T-cell (primary cell): Measurements from ENCODE around the gene GNB3. TPM values are rescaled to one million over a fixed set of nuclear protein-coding genes. Genes with fewer than 3 reads are reported as not detected.
A peak's percentile ranks its signal among the peaks of the same experiment; 100 is the strongest.

Source experiments
- ATAC-seq, 4 experiments: fragments of 200-7000 bp in 3 of 4; fragments of 150-1000 bp in 1 of 4; cut with Tn5 transposase; replicated peaks in 1 of 4; 1 replicate in 3 of 4; 2 replicates in 1 of 4; pipeline ENCODE4 v1.10.0; 2021; ENCODE audit warnings: moderate library complexity in 3 of 4, mild to moderate bottlenecking in 2 of 4, moderate number of reproducible peaks in 1 of 4
- CTCF ChIA-PET, 2 donors: fragments of 300-600 bp; sonication (Branson Sonifier 250); formaldehyde crosslinking; loops; one replicate each; lab custom pipeline; 2022; ENCODE audit warnings: antibody characterized with exemption in 2 of 2; lab: Charles Lee
- POLR2A ChIA-PET, 2 donors: fragments of 300-600 bp; sonication (Branson Sonifier 250); formaldehyde crosslinking; loops; one replicate each; lab custom pipeline; 2022; ENCODE audit warnings: antibody characterized with exemption in 2 of 2; lab: Charles Lee
- DNase-seq, 35 experiments: peaks; one replicate each; pipeline versions ENCODE4 v3.0.0 to v3.0.0-alpha.2; 2013 to 2023
- H3K27ac ChIP-seq: one replicate; pipeline ENCODE4 v1.5.1; 2013; ENCODE audit warnings: low read length
- H3K27me3 ChIP-seq, 2 experiments: replicated peaks in 1 of 2; 1 replicate in 1 of 2; 2 replicates in 1 of 2; pipeline versions ENCODE4 v1.6.1 to v1.7.0; 2013; ENCODE audit warnings: low read length in 1 of 2, mixed read lengths in 1 of 2; ENCODE audit not compliant: control insufficient read depth in 2 of 2, insufficient read depth in 2 of 2; ENCODE audit errors: extremely low read depth in 1 of 2
- H3K36me3 ChIP-seq, 2 donors: 1 replicate in 1 of 2; 2 replicates in 1 of 2; pipeline versions ENCODE4 v1.6.1 to v1.7.0; 2013; ENCODE audit warnings: low read length in 1 of 2; ENCODE audit not compliant: control insufficient read depth in 2 of 2, insufficient read depth in 1 of 2; ENCODE audit errors: extremely low read depth in 1 of 2
- H3K4me1 ChIP-seq, 2 experiments: 1 replicate in 1 of 2; 2 replicates in 1 of 2; pipeline versions ENCODE4 v1.6.1 to v1.7.0; 2013; ENCODE audit warnings: low read length in 2 of 2, mixed read lengths in 1 of 2; ENCODE audit not compliant: insufficient read depth in 2 of 2, control insufficient read depth in 1 of 2; ENCODE audit errors: extremely low read depth in 1 of 2
- H3K4me3 ChIP-seq, 2 donors: 1 replicate in 1 of 2; 2 replicates in 1 of 2; pipeline versions ENCODE4 v1.5.1 to v1.7.0; 2013; ENCODE audit warnings: mild to moderate bottlenecking in 2 of 2, low read length in 1 of 2, moderate library complexity in 1 of 2; ENCODE audit not compliant: control insufficient read depth in 1 of 2; ENCODE audit errors: extremely low read depth in 1 of 2
- H3K9me3 ChIP-seq: 2 replicates; pipeline ENCODE4 v1.7.0; 2013
- H3K27ac Mint-ChIP-seq, 2 donors: one replicate each; pipeline ENCODE4 v1.8.0; 2020 to 2021; ENCODE audit warnings: mild to moderate bottlenecking in 2 of 2, mixed read lengths in 2 of 2
- H3K27me3 Mint-ChIP-seq, 2 donors: one replicate each; pipeline ENCODE4 v1.8.0; 2021 to 2022; ENCODE audit warnings: mixed read lengths in 2 of 2
- H3K36me3 Mint-ChIP-seq: one replicate; pipeline ENCODE4 v1.8.0; 2021; ENCODE audit warnings: mixed read lengths
- H3K4me1 Mint-ChIP-seq, 3 donors: one replicate each; pipeline ENCODE4 v1.8.0; 2020 to 2022; ENCODE audit warnings: mixed read lengths in 3 of 3, mild to moderate bottlenecking in 1 of 3
- H3K4me3 Mint-ChIP-seq, 3 donors: one replicate each; pipeline ENCODE4 v1.8.0; 2020 to 2022; ENCODE audit warnings: mild to moderate bottlenecking in 3 of 3, mixed read lengths in 3 of 3, moderate library complexity in 3 of 3
- H3K9me3 Mint-ChIP-seq, 3 donors: one replicate each; pipeline ENCODE4 v1.8.0; 2020 to 2022; ENCODE audit warnings: mixed read lengths in 3 of 3
- WGBS: methylation state at CpG from one replicate; pipeline ENCODE4 v1.1.5; 2013; ENCODE audit warnings: missing lambda C conversion rate; ENCODE audit not compliant: insufficient coverage; 5-methylcytosine and 5-hydroxymethylcytosine counted together
- total RNA-seq, 35 experiments: library from RNA in 6 of 35; stranded (reverse) in 6 of 35; fragments of 120-200 nt in 1 of 35; gene quantifications; one replicate each; pipeline versions ENCODE4 v1.2.1 to v1.2.4 and lab custom pipeline; 2013 to 2026

GNB3 gene
- total RNA-seq, 5 donors from 2014 or later (not counting 1 experiment from before 2014, with no cell fraction given) = 0.85 to 4.3 (median 3.4) TPM

DNA sequence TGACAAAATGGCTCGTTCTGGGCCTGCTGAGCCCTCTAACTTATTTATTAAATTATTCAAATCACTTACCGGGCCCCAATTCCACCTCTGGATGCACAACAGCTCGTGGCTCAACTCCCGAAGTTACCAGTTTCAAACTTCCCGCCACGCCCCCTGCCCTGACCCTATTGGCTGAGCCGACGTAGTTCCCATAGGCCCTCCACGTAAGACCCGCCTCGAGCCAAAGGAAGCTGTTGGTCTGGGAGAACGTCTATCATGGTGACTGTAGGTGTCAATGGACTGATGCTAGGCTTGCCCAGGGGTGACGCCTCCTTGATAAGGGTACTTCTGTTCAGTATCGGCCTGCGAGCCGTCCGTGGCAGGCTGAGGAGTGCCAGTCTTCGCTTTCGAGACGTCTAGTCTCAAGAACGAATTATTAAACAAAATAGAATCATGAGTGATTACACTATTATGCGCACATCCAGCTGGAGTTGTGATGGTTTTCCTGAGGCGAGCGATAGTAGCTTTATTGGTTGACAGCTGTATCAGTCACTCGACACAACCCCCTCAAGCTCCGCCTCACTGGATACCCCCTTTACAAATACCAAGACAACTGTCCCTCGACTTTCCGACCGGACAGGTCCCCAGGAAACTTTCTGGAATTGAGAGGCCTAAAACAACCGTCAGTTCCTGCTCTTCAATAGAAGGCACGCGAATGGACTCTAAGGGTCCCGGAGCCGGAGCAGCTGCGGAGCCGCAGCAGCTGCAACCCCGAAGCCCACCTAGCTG is 10.6 kb downstream of the GNB3 start, which contains the start of gene CDCA3:
Gene CDCA3 (minus strand): TSS at position 134 of the 768 bp plus-strand sequence. CDS start 334 bp downstream, outside the sequence.
- ChIA-PET CTCF (interaction anchor here (0.5 to 3.9 kb wide), 28 partner anchors 16 to 1375 kb away, joined by 3 to 58 read pairs (median 4); partner anchors contain the start of genes C12orf57 (in 1 of the 2), COPS7A (in 1 of the 2), LPCAT3 (in 1 of the 2) and MLF2 (in 1 of the 2)), POLR2A (interaction anchor here (0.6 to 3.1 kb wide), 8 partner anchors 17 to 286 kb away, joined by 3 to 19 read pairs (median 7); partner anchors contain the start of genes C12orf57 (in 1 of the 2), ENO2 (in 1 of the 2), MLF2 (in 1 of the 2) and RNU7-1 (in 1 of the 2))
- peak within 1 kb of the TSS; percentile 69 to 97 for H3K4me3 ChIP-seq
- H3K27me3 ChIP-seq = no peaks in the 10 kb centered on the region
- Mint-ChIP-seq H3K4me3 (peak within 1 kb of the TSS; percentile 79 to 98 (median 94)), H3K9me3 (no peaks in the 10 kb centered on the region), H3K4me1 (peaks cover 22 to 38% (median 33%) of the 10 kb centered on the region in 3 donors), H3K36me3 (peaks cover 6% of the 10 kb centered on the region), H3K27ac (peak within 1 kb of the TSS; percentile 98 to 99), H3K27me3 (no peaks in the 10 kb centered on the region)
- WGBS = 0% methylated on average over 18 of the region's 37 CpGs
- peak; percentile 49 to 60 (median 57) for ATAC-seq
- DNase-seq = peak; percentile 73 to 96 (median 91)
- H3K9me3 ChIP-seq = no peaks in the 10 kb centered on the region
- H3K36me3 ChIP-seq = peaks cover 7 to 15% of the 10 kb centered on the region in 2 donors
- H3K4me1 ChIP-seq = peaks cover 20 to 34% of the 10 kb centered on the region in 2 experiments
- H3K27ac ChIP-seq = peak within 1 kb of the TSS; percentile 94

DNA sequence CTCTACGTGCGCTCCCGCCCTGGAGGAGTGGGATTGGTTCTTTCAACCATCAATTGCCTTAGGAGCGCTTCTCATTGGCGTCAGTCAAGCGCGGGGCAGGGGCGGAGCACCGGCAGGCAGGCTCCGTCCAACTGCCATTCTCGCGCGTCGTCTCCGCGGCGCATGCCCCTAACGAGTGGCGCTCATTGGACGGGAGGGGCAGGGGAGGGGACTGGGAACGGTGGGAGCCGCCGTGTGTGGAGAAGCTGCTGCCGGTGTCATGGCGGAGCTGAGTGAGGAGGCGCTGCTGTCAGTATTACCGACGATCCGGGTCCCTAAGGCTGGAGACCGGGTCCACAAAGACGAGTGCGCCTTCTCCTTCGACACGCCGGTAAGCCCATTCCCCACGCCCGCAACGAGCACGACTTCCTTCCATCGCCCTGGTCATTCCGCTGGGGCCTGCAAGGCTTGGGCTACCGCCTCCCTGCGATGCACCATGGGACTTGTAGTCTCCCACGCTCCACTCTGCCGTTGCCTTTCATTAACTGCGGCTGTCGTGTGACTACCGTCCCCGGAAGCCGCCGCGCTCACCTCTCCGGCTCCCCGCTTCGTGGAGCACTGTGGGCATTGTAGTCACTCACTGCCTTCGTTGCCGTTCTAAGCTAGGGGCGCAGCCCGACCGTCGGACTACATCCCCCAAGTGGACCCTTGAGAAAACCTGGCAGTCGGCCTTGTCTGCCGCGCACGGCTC is 11.4 kb downstream of the GNB3 start, which contains the start of gene USP5:
Gene USP5 (plus strand): TSS at position 230 of the 730 bp plus-strand sequence. CDS start 30 bp downstream, at position 260.
- under 1% methylated on average over 60 of the region's 65 CpGs for WGBS
- Mint-ChIP-seq H3K4me3 (peak within 1 kb of the TSS; percentile 79 to 98 (median 94)), H3K27ac (peak within 1 kb of the TSS; percentile 98 to 99), H3K9me3 (no peaks in the 10 kb centered on the region), H3K4me1 (peaks cover 22 to 38% (median 33%) of the 10 kb centered on the region in 3 donors), H3K27me3 (no peaks in the 10 kb centered on the region), H3K36me3 (peaks cover 9% of the 10 kb centered on the region)
- CTCF ChIA-PET = interaction anchor here (0.5 to 3.9 kb wide), 31 partner anchors 13 to 1374 kb away, joined by 3 to 58 read pairs (median 4); partner anchors contain the start of genes C12orf57 (in 1 of the 2), COPS7A (in 1 of the 2), LPCAT3 (in 1 of the 2) and MLF2 (in 1 of the 2)
- peak within 1 kb of the TSS; percentile 94 for H3K27ac ChIP-seq
- peak within 1 kb of the TSS; percentile 69 to 97 for H3K4me3 ChIP-seq
- ATAC-seq (peak; percentile 78 to 81 (median 79)), DNase-seq (peak; percentile 92 to 100 (median 99))
- H3K9me3 ChIP-seq = no peaks in the 10 kb centered on the region
- H3K4me1 ChIP-seq = peaks cover 20 to 34% of the 10 kb centered on the region in 2 experiments
- H3K27me3 ChIP-seq = no peaks in the 10 kb centered on the region
- H3K36me3 ChIP-seq = peaks cover 7 to 23% of the 10 kb centered on the region in 2 donors
- POLR2A ChIA-PET = interaction anchor here (0.5 to 3.1 kb wide), 12 partner anchors 15 to 380 kb away, joined by 3 to 19 read pairs (median 4); partner anchors contain the start of genes C12orf57 (in 1 of the 2), ENO2 (in 1 of the 2), LPCAT3 (in 1 of the 2) and LRRC23 (in 1 of the 2)

DNA sequence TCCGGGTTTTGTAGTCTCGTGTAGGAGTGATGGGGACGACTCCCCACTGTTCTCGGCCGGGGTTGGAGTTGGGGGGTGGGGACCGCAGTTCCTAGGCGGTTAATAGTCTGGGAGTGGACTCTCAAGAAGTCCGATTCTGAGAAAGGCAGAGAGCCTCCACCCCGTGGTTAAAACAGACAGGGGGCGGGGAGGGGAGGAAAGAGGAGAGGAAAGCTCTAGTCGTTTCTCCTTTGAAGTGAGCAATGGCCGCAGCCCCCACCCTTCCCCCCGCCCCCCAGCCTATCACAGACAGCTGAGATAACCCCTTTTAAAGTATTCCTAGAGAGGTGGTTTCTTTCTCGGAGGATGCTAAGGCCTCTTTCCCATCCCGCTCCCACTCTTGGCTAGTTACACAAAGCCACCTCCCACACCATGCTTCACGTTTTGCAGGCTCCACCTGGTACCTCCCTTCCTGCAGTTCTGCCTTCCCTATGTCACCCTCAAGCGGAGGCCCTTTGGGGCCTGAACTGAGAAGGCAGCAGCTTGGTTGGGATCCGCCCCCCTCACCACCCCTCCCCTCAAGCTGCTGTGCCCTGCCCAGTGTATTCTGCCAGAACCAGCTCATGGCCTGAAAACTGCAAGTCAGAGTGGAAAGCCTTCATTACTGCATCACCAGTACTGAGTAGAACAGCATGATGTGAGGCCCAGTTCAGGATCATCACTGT is 12.1 kb downstream of the GNB3 start:
- H3K4me1 ChIP-seq = peaks cover 20 to 34% of the 10 kb centered on the region in 2 experiments
- Mint-ChIP-seq H3K27me3 (no peaks in the 10 kb centered on the region), H3K4me1 (peaks cover 22 to 41% (median 33%) of the 10 kb centered on the region in 3 donors), H3K27ac (peak overlapping the region; percentile 98 to 99), H3K4me3 (peak overlapping the region; percentile 79 to 98 (median 94)), H3K9me3 (no peaks in the 10 kb centered on the region), H3K36me3 (peaks cover 17% of the 10 kb centered on the region)
- H3K9me3 ChIP-seq = no peaks in the 10 kb centered on the region
- H3K27ac ChIP-seq = peak overlapping the region; percentile 60
- H3K36me3 ChIP-seq = peaks cover 7 to 30% of the 10 kb centered on the region in 2 donors
- no peaks in the 10 kb centered on the region for H3K27me3 ChIP-seq
- ChIA-PET CTCF (interaction anchor here (0.6 to 3.9 kb wide), 20 partner anchors 13 to 518 kb away, joined by 3 to 58 read pairs (median 5); partner anchors contain the start of genes SPSB2 (in 2 of the 2), C12orf57 (in 1 of the 2), LPCAT3 (in 1 of the 2) and P3H3 (in 1 of the 2)), POLR2A (interaction anchor here (0.5 to 3.1 kb wide), 12 partner anchors 14 to 381 kb away, joined by 3 to 19 read pairs (median 4); partner anchors contain the start of genes C12orf57 (in 1 of the 2), LPCAT3 (in 1 of the 2), LRRC23 (in 1 of the 2) and MLF2 (in 1 of the 2))
- WGBS = 0% methylated on average over 4 of the region's 18 CpGs
- peak overlapping the region; percentile 69 to 97 for H3K4me3 ChIP-seq
- ATAC-seq (peak in 2 of 4 experiments; percentile 0 to 4), DNase-seq (peak in 32 of 35 experiments; percentile 25 to 68 (median 48))

DNA sequence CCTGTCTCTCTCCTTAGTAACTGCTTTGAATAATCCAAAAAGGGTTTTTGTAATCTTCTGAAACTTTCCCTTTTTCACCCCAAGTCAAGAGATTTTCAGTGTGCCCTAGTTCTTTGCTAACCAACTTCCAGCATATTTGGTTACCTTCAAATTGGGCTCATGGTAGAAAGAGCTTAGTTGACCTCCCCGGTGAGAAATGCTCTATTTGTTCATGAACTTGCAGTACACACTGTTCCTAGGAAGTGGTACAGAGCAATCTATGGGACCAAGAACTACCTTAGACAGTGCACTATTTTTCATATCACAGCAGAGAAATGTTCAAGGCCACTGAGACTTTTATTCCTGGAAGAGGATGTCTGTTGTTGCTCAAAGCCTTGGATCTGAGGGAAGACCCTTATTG is 12.9 kb downstream of the GNB3 start:
- Mint-ChIP-seq H3K36me3 (peaks cover 21% of the 10 kb centered on the region), H3K4me1 (peaks cover 22 to 41% (median 33%) of the 10 kb centered on the region in 3 donors), H3K27me3 (no peaks in the 10 kb centered on the region), H3K27ac (peak overlapping the region; percentile 98 to 99), H3K4me3 (peak overlapping the region; percentile 79 to 98 (median 94)), H3K9me3 (no peaks in the 10 kb centered on the region)
- H3K27ac ChIP-seq = peak overlapping the region; percentile 60
- H3K36me3 ChIP-seq = peaks cover 10 to 38% of the 10 kb centered on the region in 2 donors
- H3K27me3 ChIP-seq = no peaks in the 10 kb centered on the region
- ChIA-PET CTCF (interaction anchor here (0.5 to 3.9 kb wide), 7 partner anchors 11 to 165 kb away, joined by 3 to 58 read pairs (median 5); partner anchors contain the start of genes SPSB2 (in 2 of the 2), LPCAT3 (in 1 of the 2) and PTMS (in 1 of the 2)), POLR2A (interaction anchor here (0.5 to 3.1 kb wide), 6 partner anchors 19 to 339 kb away, joined by 3 to 19 read pairs (median 10); partner anchors contain the start of genes C12orf57 (in 1 of the 2), RNU7-1 (in 1 of the 2) and SPSB2 (in 1 of the 2))
- no CpG with 5 or more reads among the region's 1 CpG for WGBS
- DNase-seq = no peak
- ATAC-seq = no peak
- no peaks in the 10 kb centered on the region for H3K9me3 ChIP-seq
- H3K4me3 ChIP-seq = no peak overlapping the region
- peaks cover 20 to 34% of the 10 kb centered on the region in 2 experiments for H3K4me1 ChIP-seq

DNA sequence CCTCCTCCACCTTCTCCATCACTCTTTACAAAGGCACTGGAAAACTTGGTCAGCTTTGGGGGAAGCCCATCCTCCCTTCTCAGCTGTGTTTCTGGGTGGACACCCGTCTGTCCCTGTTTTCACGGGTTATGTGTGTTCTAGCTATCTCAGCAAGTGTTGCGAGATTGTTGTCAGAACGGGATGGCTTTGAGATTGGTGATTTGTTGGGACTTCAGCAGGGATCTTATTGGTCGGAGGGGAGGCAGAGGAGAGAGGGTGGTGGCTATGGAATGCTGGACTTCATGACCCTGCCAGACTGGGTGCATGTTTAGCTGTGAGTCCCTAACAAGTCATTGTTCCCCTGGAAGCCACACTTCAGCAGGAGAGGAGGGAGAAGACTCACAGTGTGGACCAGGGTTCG is 13.3 kb downstream of the GNB3 start:
- no peaks in the 10 kb centered on the region for H3K9me3 Mint-ChIP-seq
- DNase-seq (no peak), ATAC-seq (no peak)
- no peaks in the 10 kb centered on the region for H3K9me3 ChIP-seq
- no peaks in the 10 kb centered on the region for H3K27me3 Mint-ChIP-seq
- H3K4me1 ChIP-seq = peaks cover 20 to 34% of the 10 kb centered on the region in 2 experiments
- WGBS = 92% methylated on average over 5 of the region's 6 CpGs
- no peaks in the 10 kb centered on the region for H3K27me3 ChIP-seq
- ChIA-PET CTCF (interaction anchor here (0.5 to 3.9 kb wide), 6 partner anchors 11 to 164 kb away, joined by 3 to 58 read pairs (median 4); partner anchors contain the start of genes SPSB2 (in 2 of the 2), LPCAT3 (in 1 of the 2) and PTMS (in 1 of the 2)), POLR2A (interaction anchor here (0.6 to 3.1 kb wide), 6 partner anchors 19 to 164 kb away, joined by 3 to 19 read pairs (median 7); partner anchors contain the start of genes C12orf57 (in 1 of the 2), RNU7-1 (in 1 of the 2) and SPSB2 (in 1 of the 2))
- H3K4me1 Mint-ChIP-seq = peaks cover 22 to 41% (median 33%) of the 10 kb centered on the region in 3 donors
- peak overlapping the region; percentile 98 to 99 for H3K27ac Mint-ChIP-seq
- peak overlapping the region; percentile 60 for H3K27ac ChIP-seq
- peaks cover 21% of the 10 kb centered on the region for H3K36me3 Mint-ChIP-seq
- no peak overlapping the region for H3K4me3 ChIP-seq
- H3K36me3 ChIP-seq = peaks cover 10 to 42% of the 10 kb centered on the region in 2 donors
- H3K4me3 Mint-ChIP-seq = peak overlapping the region in 2 of 3 donors; percentile 79 to 98
